GM12872 (cell line): ENCODE results near the gene GOLGA6L24.
"Not testable (repeated sequence)": the region's sequence is repeated elsewhere in the genome, so short reads cannot be mapped to it uniquely, and the experiment has no call there.

ENCODE experiments used
- CTCF ChIP-seq: IDR thresholded peaks from 3 replicates; pipeline ENCODE4 v1.5.1; 2011; ENCODE audit warnings: low read depth, mild to moderate bottlenecking, low read length, moderate library complexity; ENCODE audit not compliant: insufficient read depth

The GOLGA6L24 gene

GRCh38 chr15:28357984-28358383 lies at the start of gene GOLGA6L24:
TSS of gene GOLGA6L24 (minus strand) at chr15:28358084. CDS start at chr15:28358023, 61 bp downstream.
- not testable (repeated sequence) for TF ChIP-seq CTCF

GRCh38 chr15:28378364-28378763 lies 20.5 kb upstream of the GOLGA6L24 start, which contains the start of gene GOLGA8F:
TSS of gene GOLGA8F (plus strand) at chr15:28378664. CDS start at chr15:28378762, 98 bp downstream.
- not testable (repeated sequence) for TF ChIP-seq CTCF

- not testable (repeated sequence) for TF ChIP-seq CTCF
Measured at GRCh38 chr15:28322129-28322588, 35.7 kb downstream of the GOLGA6L24 start, which contains the start of gene HERC2. TSS of gene HERC2 (minus strand) at chr15:28322179. CDS start at chr15:28321433, 746 bp downstream.
